GM19099 (cell line): Measurements from ENCODE around the gene STXBP6.

ENCODE experiments used
- POLR2A ChIP-seq: IDR thresholded peaks from 3 replicates; pipeline ENCODE4 v1.6.1; 2011; ENCODE audit warnings: low read depth; ENCODE audit not compliant: insufficient read length; ENCODE audit errors: extremely low read depth

The STXBP6 gene

DNA sequence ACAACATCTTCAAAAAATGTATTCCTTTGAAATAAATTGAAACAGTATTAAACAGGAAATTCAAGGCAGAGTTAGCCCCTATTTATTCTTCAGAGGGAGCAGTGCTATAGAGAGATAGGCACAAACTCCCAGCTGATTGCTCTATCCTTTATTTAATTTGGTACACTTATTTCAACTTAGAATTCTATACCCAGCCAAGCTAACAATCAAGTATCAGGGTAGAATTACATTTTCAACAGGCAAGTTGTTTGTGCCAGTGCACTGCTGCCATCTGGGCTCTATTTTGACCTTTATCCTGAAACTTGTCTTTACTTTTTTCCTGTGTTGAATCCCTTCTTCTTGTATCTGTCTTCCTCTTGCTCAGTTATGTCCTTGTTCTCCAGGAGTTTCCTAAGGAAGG, 159.2 kb downstream of the STXBP6 start:
- no peak for TF ChIP-seq POLR2A

DNA sequence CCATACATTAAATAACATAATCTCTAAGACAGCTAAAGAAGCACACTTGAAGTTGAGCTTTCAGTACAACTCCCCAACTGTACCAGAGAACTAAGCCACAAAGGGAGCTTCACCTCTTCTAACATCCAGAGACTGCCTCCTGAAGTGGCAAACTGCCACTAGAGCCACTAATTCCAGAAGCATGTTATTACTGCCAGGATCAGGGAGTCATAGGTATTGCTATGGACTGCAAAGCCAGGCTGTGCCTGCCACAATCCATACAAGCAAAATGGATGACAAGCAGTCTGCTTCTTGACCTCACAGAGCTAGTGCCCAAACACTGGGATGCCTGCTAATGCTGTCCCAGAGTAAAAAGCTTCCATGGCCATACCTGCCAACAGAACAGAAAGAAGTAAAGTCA, 160.1 kb downstream of the STXBP6 start:
- no peak for TF ChIP-seq POLR2A

DNA sequence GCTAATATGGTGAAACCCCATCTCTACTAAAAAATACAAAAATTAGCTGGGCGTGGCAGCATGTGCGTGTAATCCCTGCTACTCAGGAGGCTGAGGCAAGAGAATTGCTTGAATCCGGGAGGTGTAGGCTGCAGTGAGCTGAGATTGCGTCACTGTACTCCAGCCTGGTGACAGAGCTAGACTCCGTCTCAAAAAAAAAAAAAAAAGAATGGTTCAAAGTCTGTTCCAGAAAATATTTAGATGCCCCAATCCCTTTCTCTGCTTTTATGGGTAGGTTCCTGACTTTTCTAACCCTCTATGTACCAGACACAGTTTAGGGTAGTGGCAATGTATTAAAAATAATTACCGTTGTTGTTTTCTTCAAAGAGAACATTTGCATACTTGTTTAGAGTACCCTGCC, 161.4 kb downstream of the STXBP6 start:
- TF ChIP-seq POLR2A: no peak

DNA sequence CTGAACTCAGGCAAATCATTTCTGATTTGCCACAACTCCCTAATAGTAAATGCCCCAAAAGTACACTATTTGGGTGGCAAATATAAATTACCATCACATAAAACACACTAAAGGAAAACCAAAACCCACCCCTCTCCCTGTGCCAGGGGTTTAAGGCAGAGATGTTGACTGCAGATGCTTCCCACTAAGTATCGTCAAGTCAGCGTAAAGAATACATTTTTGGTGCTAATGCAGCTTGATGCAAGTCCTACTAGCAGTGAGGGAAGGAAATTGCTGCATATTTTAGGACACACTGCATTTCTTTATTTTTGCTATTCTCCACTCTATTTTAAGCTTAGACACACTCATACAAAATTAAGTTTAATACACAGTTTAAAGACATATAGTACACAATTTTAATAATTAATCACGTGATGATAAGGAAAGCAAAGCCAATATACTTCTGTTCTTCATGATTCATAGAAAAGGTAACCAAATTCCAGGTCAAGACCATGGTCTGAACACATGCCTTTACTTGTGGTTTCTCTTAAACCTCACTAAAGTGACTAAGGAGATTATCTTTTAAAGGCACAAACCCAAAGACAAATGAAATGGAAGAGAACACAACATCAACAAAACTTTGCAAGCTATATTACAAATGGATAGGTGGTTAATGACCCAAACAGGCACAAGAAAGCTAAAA, 162.2 kb downstream of the STXBP6 start:
- no peak for TF ChIP-seq POLR2A

DNA sequence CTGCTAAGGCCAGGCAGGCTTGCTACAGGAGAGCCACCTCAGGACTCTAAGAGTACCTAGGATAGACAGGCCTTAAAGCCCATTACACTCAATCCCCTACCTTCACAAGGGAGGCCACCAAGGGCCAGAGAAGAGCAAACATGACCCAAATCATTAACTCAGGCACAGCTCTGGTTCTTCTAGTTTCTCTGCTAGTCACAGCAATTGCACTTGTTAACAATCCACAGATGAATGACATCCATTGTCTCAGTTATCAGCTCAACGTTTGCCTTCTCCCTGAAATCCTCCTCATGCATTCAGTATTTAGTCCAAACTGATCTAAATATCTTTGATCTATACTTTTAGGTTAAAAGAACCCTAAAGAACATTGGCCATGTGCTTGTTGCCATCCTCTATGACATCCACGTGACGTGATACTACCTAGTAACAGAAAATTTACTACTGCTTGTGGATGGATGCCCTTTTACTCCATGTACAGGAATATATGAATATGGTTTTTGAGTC, 164.5 kb downstream of the STXBP6 start:
- TF ChIP-seq POLR2A: no peak

DNA sequence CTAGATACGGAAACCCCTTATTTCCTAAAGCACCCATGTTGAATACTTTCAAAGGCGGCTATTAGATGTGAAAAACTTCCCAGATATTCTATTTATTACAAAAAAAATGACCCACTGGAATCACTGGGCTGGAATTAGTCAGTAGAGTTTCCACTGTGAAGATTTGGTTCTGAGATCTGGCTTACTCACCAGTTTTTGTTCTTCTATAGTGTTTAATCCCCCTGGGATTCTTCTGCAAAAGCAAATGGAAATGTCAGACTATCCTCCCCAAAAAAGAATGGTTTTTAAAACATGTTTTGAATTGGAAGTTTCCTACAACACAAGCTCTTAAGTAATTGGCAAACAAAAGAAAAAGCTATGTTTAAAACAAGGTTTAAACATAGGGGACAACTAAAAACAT, 166.4 kb downstream of the STXBP6 start:
- no peak for TF ChIP-seq POLR2A

DNA sequence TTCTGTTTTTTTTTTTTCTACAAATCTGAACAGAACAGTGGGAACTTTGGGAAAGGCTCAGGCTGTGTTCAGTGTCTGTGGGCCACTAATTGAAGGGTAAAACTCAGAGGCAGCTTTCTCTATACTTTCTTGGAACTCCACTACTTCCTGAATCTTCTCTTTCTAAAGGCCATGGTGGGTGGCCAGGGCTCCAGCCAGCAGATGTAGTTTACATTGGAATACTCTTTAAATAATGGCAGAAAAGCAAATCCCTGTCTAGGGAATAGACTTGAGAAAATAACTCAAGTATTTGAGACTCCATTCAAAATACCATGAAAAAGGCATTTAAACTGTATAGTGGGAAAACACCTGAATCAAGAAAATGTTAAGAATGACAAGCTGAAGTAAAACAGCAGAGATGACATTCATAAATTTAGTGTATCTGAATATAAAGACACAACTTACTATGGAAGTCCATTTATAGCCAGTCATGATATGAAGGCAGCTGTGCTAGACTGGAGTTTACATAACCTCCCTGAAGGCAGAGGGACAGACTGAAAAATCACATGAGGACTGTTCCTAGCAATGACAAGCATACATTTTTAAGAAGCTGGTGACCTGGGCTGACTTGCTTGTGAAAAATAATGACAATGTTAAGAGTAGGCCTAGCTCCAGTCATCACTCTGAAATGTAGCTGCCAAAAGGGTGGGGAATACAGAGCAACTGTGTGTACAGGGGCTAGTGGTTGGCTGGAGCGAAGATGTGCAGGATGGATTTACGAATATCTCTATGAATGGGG, 168.6 kb downstream of the STXBP6 start:
- no peak for TF ChIP-seq POLR2A

DNA sequence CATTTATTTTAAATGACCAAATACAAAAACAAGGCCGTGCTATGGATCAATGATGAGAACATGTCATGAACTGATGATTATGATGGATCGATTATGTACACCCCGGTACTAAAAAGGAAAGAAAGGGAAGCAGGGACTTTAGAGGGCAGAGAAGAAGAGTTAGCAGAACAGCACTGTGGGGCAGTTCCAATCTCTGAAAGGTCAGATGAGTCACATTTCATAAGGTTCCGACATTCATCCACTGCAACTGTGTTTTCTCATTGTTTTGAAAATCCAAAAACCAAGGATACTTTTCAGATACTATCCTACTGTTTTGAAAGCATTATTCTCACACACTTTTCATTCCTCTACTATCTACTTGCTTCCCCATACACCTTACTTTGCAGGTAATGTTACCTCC, 169.3 kb downstream of the STXBP6 start:
- TF ChIP-seq POLR2A: no peak

DNA sequence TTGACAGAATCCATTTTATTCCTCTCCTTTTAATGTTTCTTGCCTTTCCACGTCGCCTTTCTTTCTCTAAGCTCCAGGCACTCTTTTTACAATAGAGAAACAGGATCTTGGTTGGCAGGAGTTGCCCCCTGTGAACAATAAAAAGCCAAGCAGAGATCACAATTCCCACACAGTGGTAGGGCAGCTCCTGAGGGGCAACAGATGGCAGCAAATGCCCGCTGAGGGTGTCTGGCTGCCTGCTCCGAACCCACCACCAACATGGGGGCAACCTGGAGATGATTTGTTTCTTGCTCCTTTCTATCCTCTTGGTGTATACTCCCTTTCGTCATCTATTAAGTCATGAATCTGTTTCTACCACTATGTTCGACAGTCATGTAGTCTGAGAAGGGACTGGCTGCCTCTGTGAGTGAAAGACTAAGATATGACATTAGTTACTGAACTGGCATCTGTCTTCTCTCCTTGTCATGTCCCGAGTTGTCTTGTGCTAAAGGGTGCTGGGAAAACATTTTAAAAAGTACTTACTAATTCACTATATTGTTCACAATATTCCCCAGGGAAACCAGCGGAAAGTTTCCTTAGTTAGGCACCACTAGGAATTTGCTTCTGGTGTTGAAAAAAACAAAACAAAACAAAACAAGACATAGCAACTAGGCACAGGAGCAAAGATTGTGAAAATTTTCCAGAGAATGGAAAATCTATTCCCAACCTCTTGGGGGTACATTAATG, 170.1 kb downstream of the STXBP6 start:
- TF ChIP-seq POLR2A: no peak

DNA sequence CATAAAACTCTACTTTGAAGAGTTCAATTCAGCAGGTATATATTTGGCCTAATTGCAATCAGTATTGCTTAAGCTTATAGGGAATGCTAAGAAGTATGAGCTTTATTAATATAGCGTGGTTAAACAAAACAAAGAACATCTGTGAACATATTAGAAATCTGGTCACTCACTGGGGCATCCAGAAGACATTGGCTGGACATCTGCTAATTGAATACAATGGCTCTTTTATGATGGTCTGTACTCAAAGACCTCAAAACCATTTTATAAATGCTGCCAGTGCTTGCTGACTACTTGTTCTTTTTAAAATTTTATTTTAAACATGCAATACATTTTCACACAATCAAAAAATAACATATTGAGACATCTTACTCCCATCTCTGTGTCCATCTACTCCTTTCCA, 173.0 kb downstream of the STXBP6 start:
- no peak for TF ChIP-seq POLR2A

DNA sequence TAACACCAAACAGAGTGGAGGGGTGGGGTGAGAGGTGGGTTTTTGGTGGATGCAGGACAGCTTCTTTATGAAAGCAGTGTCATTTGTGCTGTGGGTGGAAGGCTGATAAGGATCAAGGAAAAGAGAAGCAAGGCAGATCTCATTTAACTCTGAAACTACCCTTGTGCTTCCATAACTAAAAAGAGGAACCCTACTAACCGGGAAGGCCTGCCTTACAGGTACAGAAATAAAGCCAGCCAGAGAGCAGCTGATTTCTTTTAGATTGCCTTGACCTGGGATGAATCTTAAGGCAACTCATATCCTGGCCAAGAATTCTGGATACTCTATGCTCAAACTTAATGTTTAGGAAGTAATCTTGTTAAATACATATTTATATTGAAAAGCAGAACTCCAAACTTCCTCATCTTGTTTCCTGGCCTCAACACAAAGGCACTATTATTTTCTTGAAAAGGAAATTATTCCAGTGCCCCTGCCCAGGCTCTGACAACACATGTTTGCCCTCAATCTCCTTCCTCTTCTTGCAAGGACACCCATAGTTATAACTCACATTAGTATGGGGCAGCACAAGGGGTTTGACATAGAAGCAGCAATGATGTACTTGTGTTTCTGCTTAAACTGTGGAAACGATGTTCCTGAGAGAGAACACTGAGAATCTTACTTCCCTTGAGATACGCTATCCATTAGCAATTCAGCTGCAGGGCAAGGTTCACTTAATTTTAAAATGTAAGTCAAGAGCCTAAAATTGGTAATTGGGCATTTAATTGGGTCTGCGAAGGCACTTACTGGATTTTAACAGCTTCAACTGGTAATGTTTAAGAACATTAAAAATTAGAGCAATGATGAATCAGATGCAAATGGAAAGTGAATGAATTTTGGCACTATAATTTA, 173.7 kb downstream of the STXBP6 start:
- no peak for TF ChIP-seq POLR2A

DNA sequence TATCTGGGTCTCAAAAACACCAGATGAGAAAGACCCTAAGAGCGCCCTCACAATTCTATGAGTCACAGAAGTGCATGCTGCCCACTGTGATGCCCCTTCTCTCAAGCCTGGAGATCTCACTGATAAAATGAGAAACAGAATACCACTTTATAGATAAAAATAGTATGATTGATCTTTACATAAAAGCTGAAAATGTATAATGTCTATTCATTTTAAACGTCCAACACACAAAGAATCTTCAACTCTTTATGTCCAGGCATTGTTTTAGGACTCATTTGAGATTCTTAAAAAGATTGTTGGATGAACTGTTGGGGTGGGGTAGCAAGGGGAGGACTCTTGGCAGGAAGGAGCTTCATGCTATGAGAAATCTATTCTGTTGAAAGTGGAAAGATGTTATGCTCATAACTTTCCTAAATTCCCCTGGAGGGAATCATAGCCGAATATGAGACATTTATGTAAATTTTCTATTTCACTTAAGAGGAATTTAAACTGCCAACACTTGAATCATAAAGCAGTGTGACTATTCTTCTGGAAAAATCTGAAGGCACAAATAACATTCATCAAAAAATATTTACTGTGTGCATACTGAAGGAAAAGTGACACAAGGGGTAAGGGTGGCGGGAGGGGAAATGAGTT, 174.6 kb downstream of the STXBP6 start:
- TF ChIP-seq POLR2A: no peak

DNA sequence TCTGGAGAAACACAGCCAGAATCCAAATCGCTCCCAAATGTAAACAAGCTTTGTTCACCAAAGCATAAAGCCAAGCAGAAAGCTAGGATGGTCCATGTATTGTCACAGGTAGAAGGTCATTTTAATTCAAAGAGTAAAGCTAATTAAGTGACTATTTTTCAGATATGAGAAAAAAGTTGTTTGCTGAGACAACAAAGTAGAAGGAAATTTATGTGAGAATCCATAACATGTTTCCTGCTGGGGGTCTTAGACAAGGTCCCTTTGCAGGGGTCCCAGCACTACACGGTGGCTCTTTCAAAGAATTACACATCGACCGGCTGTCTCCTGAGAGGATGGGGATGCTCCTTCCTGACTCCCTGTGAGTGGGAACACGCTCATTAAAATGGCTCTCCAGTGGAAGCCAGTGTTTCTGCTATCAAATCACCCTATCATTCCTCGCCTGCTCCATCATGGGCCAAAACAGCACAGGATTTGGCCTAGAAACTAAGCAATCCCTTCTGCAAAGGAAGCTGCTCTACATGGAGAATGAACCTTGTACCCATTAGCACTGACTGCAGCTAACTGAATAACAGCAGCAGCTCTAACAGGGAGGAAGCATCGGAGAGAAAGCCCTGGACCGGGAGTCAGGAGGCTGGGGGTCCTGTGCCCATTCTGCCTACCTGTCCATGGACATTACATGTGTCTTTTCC, 175.3 kb downstream of the STXBP6 start:
- no peak for TF ChIP-seq POLR2A

DNA sequence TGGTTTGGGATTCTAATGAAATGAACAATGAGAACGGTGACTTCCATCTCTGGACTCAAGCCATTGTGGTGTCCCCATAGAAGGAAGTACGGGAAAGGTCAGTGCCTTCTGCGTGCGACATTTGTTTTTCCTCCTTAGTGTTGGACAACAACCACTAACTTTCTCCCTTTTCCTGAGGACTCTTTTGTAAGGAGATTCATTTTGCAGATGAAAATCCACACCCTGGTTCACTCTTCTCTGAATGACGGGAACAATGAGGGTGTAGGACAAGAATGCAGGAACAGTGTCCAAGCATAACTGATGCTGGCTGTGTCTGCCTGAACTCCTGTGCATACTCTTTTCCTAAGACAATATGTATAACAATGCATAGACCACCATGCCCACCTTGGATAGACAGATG, 176.4 kb downstream of the STXBP6 start:
- no peak for TF ChIP-seq POLR2A
